HepG2 (cell line): Measurements from ENCODE around the gene TUBA4A. TPM values are rescaled to one million over a fixed set of nuclear protein-coding genes. Genes with fewer than 3 reads are reported as not detected.

ENCODE experiments used
- MATR3 ChIP-seq: sonication (generic); formaldehyde crosslinking; IDR thresholded peaks from 2 replicates; pipeline ENCODE4 v1.4.0; 2020; ENCODE audit warnings: missing genetic modification reagents
- MEIS1 ChIP-seq: sonication (generic); formaldehyde crosslinking; IDR thresholded peaks from 2 replicates; pipeline ENCODE4 v1.9.0; 2021; ENCODE audit warnings: mild to moderate bottlenecking, missing genetic modification reagents, moderate library complexity, borderline replicate concordance
- NR3C1 ChIP-seq: sonication (generic); formaldehyde crosslinking; IDR thresholded peaks from 2 replicates; pipeline ENCODE4 v1.4.0; 2020; ENCODE audit warnings: missing genetic modification reagents
- SATB2 ChIP-seq: sonication (generic); formaldehyde crosslinking; IDR thresholded peaks from 2 replicates; pipeline ENCODE4 v1.5.0; 2020; ENCODE audit warnings: missing genetic modification reagents
- polyA plus RNA-seq, 8 experiments: library from polyadenylated mRNA; depleted of rRNA in 3 of 8; stranded (reverse) in 7 of 8; unstranded in 1 of 8; fragments of >200 nt; fragmentation: Illumina TruSeq in 4 of 8; extraction: Trizol in 4 of 8; gene quantifications; 2 replicates each; pipeline versions ENCODE4 v1.2.1 to v1.2.3, GENCODE V29; 2011 to 2016; ENCODE audit warnings: low read depth in 4 of 8, missing spikeins in 1 of 8, mixed read lengths in 1 of 8; ENCODE audit not compliant: insufficient read depth in 1 of 8
- total RNA-seq, 5 experiments: library from RNA; depleted of rRNA; stranded (reverse); fragments of >200 nt; fragmentation: Illumina TruSeq; extraction: Trizol; gene quantifications; 2 replicates each; pipeline ENCODE4 v1.2.3, GENCODE V29; 2016; ENCODE audit warnings: low read depth in 1 of 5
- TF ChIP-seq, protein P1 (sequence below): sonication (generic); formaldehyde crosslinking; IDR thresholded peaks from 2 replicates; pipeline ENCODE4 v1.5.0; 2020; ENCODE audit warnings: missing genetic modification reagents, mild to moderate bottlenecking, borderline replicate concordance
- TF ChIP-seq, protein P2 (sequence below), 2 experiments: IDR thresholded peaks; 2 replicates each; pipeline ENCODE4 v1.6.1; 2011 to 2012; ENCODE audit warnings: low read length in 2 of 2, borderline replicate concordance in 1 of 2, low read depth in 1 of 2, mild to moderate bottlenecking in 1 of 2, moderate library complexity in 1 of 2
- TF ChIP-seq, protein P3 (sequence below), 2 experiments: fragments of 450-650 bp in 1 of 2; sonication (generic) in 1 of 2; formaldehyde crosslinking in 1 of 2; IDR thresholded peaks; 2 replicates each; pipeline versions ENCODE4 v1.6.1 to v1.8.0; 2016 to 2022; ENCODE audit warnings: antibody characterized with exemption in 1 of 2, mild to moderate bottlenecking in 1 of 2, missing genetic modification reagents in 1 of 2
- TF ChIP-seq, protein P4 (sequence below): sonication (generic); formaldehyde crosslinking; IDR thresholded peaks from 2 replicates; pipeline ENCODE4 v1.4.0; 2020; ENCODE audit warnings: low read depth, mild to moderate bottlenecking, missing genetic modification reagents
- TF ChIP-seq, protein P5 (sequence below): sonication (generic); formaldehyde crosslinking; IDR thresholded peaks from 2 replicates; pipeline ENCODE4 v1.4.0; 2020; ENCODE audit warnings: missing genetic modification reagents
- TF ChIP-seq, protein P6 (sequence below): IDR thresholded peaks from 2 replicates; pipeline ENCODE4 v1.6.1; 2016; ENCODE audit warnings: mild to moderate bottlenecking, missing biosample characterization, missing genetic modification reagents

The TUBA4A gene
- total and polyA plus RNA-seq, 2 of the 13 experiments (the other 11 are each of a cell fraction or from before 2014, with no cell fraction given) = 1.3 to 12.7 TPM

DNA sequence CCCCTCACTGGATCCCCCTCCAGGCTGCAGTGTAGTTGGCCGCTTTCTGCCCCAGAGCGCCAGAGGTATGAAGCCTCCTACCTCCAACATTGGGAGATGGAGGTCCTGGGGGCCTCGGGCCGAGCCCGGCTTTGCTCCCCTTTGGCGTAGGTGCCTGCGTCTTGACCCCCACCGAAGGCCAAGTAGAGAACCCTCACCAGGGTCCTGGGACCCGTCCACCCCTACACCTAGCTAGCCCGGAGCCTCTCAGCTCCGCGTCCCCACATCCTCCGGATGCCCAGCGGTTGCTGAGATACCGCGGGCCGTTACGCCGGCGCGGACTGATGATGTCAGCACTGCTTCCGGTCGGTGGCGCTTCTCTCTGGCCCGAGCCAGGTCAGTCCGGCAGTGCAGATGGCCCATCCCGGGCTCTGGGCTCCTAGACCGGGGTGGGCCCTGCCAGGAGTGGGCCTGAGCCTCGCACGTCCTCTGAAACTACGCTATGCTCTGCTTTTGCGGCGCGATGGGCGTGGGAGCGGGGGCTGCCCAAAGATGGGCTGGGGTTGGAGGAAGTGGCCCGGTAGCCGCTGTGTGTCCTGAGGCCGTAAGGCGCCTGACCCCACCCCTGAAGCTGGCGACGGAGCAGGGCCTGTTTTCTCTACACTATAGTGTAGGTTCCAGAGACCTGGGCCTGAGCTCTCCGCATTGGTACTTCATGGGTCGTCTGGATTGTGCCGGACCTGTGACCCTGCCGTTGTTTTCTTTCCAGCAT, 8.4 kb downstream of the TUBA4A start, which contains the start of the genes GLB1L and STK16 (continued):
- TF ChIP-seq, protein P1, sequence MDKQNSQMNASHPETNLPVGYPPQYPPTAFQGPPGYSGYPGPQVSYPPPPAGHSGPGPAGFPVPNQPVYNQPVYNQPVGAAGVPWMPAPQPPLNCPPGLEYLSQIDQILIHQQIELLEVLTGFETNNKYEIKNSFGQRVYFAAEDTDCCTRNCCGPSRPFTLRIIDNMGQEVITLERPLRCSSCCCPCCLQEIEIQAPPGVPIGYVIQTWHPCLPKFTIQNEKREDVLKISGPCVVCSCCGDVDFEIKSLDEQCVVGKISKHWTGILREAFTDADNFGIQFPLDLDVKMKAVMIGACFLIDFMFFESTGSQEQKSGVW (CRISPR knock-in tag) = no peak
- TF ChIP-seq, protein P2, sequence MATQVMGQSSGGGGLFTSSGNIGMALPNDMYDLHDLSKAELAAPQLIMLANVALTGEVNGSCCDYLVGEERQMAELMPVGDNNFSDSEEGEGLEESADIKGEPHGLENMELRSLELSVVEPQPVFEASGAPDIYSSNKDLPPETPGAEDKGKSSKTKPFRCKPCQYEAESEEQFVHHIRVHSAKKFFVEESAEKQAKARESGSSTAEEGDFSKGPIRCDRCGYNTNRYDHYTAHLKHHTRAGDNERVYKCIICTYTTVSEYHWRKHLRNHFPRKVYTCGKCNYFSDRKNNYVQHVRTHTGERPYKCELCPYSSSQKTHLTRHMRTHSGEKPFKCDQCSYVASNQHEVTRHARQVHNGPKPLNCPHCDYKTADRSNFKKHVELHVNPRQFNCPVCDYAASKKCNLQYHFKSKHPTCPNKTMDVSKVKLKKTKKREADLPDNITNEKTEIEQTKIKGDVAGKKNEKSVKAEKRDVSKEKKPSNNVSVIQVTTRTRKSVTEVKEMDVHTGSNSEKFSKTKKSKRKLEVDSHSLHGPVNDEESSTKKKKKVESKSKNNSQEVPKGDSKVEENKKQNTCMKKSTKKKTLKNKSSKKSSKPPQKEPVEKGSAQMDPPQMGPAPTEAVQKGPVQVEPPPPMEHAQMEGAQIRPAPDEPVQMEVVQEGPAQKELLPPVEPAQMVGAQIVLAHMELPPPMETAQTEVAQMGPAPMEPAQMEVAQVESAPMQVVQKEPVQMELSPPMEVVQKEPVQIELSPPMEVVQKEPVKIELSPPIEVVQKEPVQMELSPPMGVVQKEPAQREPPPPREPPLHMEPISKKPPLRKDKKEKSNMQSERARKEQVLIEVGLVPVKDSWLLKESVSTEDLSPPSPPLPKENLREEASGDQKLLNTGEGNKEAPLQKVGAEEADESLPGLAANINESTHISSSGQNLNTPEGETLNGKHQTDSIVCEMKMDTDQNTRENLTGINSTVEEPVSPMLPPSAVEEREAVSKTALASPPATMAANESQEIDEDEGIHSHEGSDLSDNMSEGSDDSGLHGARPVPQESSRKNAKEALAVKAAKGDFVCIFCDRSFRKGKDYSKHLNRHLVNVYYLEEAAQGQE (IDR thresholded peaks at IDR 0.05; ENCODE audit: borderline replicate concordance in 1 of 2, low read depth in 1 of 2, low read length in 2 of 2) = peak in 1 of 2 experiments; percentile 28; a peak in 1 of 4 replicates
- TF ChIP-seq MEIS1 (peak; percentile 93), SATB2 (peak; percentile 78; the same call in 1 of the 2 replicates), NR3C1 (no peak), MATR3 (no peak)
- TF ChIP-seq, protein P3, sequence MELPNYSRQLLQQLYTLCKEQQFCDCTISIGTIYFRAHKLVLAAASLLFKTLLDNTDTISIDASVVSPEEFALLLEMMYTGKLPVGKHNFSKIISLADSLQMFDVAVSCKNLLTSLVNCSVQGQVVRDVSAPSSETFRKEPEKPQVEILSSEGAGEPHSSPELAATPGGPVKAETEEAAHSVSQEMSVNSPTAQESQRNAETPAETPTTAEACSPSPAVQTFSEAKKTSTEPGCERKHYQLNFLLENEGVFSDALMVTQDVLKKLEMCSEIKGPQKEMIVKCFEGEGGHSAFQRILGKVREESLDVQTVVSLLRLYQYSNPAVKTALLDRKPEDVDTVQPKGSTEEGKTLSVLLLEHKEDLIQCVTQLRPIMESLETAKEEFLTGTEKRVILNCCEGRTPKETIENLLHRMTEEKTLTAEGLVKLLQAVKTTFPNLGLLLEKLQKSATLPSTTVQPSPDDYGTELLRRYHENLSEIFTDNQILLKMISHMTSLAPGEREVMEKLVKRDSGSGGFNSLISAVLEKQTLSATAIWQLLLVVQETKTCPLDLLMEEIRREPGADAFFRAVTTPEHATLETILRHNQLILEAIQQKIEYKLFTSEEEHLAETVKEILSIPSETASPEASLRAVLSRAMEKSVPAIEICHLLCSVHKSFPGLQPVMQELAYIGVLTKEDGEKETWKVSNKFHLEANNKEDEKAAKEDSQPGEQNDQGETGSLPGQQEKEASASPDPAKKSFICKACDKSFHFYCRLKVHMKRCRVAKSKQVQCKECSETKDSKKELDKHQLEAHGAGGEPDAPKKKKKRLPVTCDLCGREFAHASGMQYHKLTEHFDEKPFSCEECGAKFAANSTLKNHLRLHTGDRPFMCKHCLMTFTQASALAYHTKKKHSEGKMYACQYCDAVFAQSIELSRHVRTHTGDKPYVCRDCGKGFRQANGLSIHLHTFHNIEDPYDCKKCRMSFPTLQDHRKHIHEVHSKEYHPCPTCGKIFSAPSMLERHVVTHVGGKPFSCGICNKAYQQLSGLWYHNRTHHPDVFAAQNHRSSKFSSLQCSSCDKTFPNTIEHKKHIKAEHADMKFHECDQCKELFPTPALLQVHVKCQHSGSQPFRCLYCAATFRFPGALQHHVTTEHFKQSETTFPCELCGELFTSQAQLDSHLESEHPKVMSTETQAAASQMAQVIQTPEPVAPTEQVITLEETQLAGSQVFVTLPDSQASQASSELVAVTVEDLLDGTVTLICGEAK (IDR thresholded peaks at IDR 0.05) = peak; percentile 35
- TF ChIP-seq, protein P3 (CRISPR knock-in tag; IDR thresholded peaks at IDR 0.05) = peak; percentile 90
- TF ChIP-seq, protein P4, sequence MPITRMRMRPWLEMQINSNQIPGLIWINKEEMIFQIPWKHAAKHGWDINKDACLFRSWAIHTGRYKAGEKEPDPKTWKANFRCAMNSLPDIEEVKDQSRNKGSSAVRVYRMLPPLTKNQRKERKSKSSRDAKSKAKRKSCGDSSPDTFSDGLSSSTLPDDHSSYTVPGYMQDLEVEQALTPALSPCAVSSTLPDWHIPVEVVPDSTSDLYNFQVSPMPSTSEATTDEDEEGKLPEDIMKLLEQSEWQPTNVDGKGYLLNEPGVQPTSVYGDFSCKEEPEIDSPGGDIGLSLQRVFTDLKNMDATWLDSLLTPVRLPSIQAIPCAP (CRISPR knock-in tag) = no peak
- TF ChIP-seq, protein P5, sequence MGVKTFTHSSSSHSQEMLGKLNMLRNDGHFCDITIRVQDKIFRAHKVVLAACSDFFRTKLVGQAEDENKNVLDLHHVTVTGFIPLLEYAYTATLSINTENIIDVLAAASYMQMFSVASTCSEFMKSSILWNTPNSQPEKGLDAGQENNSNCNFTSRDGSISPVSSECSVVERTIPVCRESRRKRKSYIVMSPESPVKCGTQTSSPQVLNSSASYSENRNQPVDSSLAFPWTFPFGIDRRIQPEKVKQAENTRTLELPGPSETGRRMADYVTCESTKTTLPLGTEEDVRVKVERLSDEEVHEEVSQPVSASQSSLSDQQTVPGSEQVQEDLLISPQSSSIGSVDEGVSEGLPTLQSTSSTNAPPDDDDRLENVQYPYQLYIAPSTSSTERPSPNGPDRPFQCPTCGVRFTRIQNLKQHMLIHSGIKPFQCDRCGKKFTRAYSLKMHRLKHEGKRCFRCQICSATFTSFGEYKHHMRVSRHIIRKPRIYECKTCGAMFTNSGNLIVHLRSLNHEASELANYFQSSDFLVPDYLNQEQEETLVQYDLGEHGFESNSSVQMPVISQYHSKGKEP (CRISPR knock-in tag) = peak; percentile 85
- TF ChIP-seq, protein P6, sequence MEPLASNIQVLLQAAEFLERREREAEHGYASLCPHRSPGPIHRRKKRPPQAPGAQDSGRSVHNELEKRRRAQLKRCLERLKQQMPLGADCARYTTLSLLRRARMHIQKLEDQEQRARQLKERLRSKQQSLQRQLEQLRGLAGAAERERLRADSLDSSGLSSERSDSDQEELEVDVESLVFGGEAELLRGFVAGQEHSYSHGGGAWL (CRISPR knock-in tag) = peak; percentile 94
